H7 (cell line): ENCODE measurements around the gene DBX1. TPM values are rescaled to one million over a fixed set of nuclear protein-coding genes. Genes with fewer than 3 reads are reported as not detected.

Experiments
- total RNA-seq: library from RNA; depleted of rRNA; stranded (reverse); fragments of >200 nt; shearing (Covaris generic); gene quantifications from 2 replicates; pipeline ENCODE4 v1.2.3, GENCODE V29; 2014; rRNA removed

DBX1 gene
- total RNA-seq, 1 experiment from 2014 or later, result 0.59 TPM

Other genes with a start within 250 kb of the DBX1 start
- 42.5 and 52.2 TPM in 2 replicates for gene HTATIP2, start 203.2 kb upstream of the DBX1 start, total RNA-seq
- 49.8 and 58.9 TPM in 2 replicates for gene PRMT3, start 227.2 kb upstream of the DBX1 start, total RNA-seq